GM21723 (cell line): Measurements from ENCODE around the gene MOB1B.

Experiments
- ATAC-seq: cut with Tn5 transposase; IDR thresholded peaks from one replicate; pipeline ENCODE4 v1.9.1; 2021; ENCODE audit warnings: mild to moderate bottlenecking, moderate library complexity; ENCODE audit not compliant: unreplicated experiment

MOB1B gene

GRCh38 chr4:70914000-70914399 is 11.8 kb downstream of the MOB1B start:
- no peak for ATAC-seq

DNA sequence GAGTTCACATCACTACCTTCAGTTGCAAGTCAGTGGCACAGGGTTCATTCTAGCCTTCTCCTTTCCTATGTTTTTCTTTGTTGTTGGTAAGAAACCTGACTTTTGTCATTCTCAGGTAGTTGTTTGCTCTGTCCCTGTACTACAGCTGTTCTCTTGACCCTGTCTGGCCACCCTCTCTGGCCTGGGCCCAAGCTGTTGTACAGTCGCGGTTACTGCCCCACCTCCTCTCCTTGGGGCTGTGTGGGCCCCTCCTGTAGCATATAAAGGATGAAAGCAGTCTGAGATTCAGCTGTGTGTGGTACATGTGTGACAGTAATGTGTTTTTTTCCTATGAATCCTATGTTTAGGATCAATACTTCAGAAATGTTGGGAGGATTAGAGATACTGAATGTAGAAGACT is 12.5 kb downstream of the MOB1B start:
- ATAC-seq = no peak

GRCh38 chr4:70915036-70915815 is 13.1 kb downstream of the MOB1B start:
- ATAC-seq = no peak

- no peak for ATAC-seq
Measured at GRCh38 chr4:70915874-70916559, 13.8 kb downstream of the MOB1B start.

DNA sequence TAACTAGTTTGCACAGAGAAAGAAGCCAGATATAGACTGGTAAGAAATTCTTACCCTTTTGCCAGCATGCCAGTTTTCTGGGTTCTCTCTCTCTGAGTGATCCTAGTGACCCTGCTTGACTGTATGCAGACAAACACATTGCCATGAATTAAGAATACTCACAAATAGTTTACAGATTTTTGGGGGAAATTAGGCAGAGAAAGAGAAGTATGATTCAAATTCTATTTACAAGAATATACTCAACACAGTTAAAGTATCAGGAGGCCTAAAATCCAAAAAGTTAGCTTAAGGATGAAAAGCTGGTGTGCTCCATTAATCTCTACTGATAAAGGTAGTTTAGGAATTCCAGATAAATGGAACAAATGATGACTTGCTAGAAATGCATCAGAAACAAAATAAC is 18.4 kb downstream of the MOB1B start:
- no peak for ATAC-seq

DNA sequence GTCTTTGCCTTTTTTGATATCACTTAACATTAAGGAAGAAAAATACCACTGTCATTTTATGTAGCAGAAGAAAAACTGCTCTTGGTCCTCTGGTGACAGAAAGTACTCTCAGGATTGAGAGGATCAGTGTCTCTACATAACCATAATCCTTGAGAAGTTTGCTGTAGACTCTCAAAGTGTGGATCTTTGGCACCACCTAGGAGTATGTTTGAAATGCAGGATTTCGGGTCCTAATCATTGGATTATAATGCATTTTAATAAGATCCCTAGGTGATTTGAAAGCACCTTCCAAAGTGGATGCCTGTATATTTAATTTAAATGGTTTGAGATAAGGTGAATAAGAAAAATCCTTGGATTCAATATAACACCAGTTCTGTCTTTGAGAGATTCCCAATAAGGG is 23.2 kb downstream of the MOB1B start:
- ATAC-seq = no peak

- peak; percentile 84 for ATAC-seq
Measured at GRCh38 chr4:70925899-70926635, 23.9 kb downstream of the MOB1B start.

- ATAC-seq = peak; percentile 48
Measured at GRCh38 chr4:70927502-70928137, 25.5 kb downstream of the MOB1B start.

DNA sequence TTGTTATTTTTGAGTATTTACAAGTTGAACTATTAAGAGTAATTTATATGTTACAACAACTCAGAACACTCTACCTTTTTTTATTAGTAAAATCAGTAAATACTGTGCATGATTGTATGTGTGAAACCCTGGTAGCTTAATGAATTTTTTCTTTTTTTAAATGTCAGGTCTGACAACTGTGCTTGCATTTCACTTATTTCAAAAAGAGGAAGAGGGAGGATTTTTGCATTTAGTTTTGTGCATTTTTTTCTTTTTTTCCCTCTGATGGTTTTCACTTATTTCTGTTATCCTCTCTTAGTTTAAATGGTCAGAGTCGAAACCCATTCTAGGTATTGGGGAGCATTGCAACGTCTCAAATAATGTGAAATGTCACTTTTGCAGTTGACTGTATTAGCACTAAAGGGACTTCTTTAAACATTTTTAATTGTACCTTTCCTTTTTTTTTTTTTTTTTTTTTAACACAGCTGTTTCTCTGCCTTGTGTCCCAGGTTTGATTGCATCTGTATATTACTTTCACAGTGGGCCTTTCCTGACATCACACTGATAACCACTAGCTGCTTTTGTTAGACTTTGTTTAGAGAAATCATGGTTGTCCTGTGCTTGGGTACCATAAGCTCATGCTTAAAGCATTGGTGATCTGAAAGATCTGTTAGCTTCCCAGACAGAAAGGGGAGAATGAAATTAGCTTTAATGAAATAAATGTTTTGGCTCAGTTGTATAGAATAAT is 28.5 kb downstream of the MOB1B start:
- ATAC-seq = no peak

DNA sequence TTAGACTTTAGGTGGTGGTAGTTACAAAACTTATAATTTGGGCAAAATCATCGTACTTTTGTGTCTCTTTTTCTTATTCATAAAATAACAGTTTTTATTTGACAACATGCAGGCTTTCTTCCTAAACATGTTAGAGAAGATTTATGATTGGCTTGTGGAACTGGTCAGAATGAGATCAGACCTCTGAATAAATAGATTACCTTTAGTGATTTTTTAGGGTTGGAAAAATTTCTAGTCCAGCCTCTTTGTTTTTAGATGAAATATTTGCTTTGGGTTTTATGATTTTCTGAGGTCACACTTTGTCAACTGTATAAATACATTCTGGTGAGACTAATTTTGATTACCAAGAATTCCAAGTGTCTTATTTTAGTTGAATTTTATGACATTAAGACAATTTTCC is 29.2 kb downstream of the MOB1B start:
- no peak for ATAC-seq

GRCh38 chr4:70932984-70933383 is 30.8 kb downstream of the MOB1B start:
- no peak for ATAC-seq

- ATAC-seq = no peak
Measured at GRCh38 chr4:70935038-70935695, 33.0 kb downstream of the MOB1B start.

GRCh38 chr4:70936200-70936787 is 34.1 kb downstream of the MOB1B start:
- ATAC-seq = no peak

- no peak for ATAC-seq
Measured at GRCh38 chr4:70938086-70938485, 35.9 kb downstream of the MOB1B start.

DNA sequence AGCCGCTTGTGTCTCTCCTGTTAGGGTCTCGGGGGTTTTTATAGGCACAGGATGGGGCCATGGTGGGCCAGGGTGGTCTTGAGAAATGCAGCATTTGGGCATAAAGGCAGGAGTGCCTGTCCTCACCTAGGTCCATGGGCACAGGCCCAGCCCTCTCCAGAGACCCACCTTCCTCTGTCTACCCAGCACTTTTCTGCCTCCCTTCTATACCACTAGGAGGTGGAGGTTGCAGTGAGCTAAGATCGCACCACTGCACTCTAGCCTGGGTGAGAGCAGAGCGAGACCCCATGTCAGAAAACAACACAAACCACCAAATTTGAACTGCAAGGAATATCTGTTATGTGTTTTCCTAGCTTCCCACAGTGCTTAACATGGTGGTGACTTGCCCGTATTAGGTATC is 38.0 kb downstream of the MOB1B start:
- no peak for ATAC-seq

- peak; percentile 75 for ATAC-seq
Measured at GRCh38 chr4:70943114-70943513, 40.9 kb downstream of the MOB1B start.

GRCh38 chr4:70945046-70945445 is 42.9 kb downstream of the MOB1B start:
- no peak for ATAC-seq

- ATAC-seq = no peak
Measured at GRCh38 chr4:70945452-70946055, 43.4 kb downstream of the MOB1B start.

- no peak for ATAC-seq
Measured at GRCh38 chr4:70946939-70947338, 44.8 kb downstream of the MOB1B start.
